IMR-90 (cell line): ENCODE results near the gene AIP. TPM values are rescaled to one million over a fixed set of nuclear protein-coding genes. Genes with fewer than 3 reads are reported as not detected.
A peak's percentile ranks its signal among the peaks of the same experiment; 100 is the strongest.

ENCODE experiments used
- ATAC-seq: fragments of 200-7000 bp; cut with Tn5 transposase; 2 replicates; pipeline ENCODE4 v1.9.1; 2020; ENCODE audit warnings: low read depth, mild to moderate bottlenecking, moderate library complexity
- BruUV-seq: library from RNA; stranded (reverse); fragments of 400-500 nt; replicated peaks from 2 replicates; lab custom pipeline; 2021; lab: Mats Ljungman, UMichigan
- CTCF ChIA-PET: fragments of 300-600 bp; formaldehyde crosslinking; extraction: SDS; loops from one replicate; lab custom pipeline; 2021; ENCODE audit warnings: antibody characterized with exemption; lab: Yijun Ruan, JAX
- POLR2A ChIA-PET: fragments of 300-600 bp; sonication (Branson Sonifier 250); formaldehyde crosslinking; loops from one replicate; lab custom pipeline; 2022; ENCODE audit warnings: antibody characterized with exemption; ENCODE audit not compliant: unreplicated experiment; lab: Charles Lee
- DNase-seq: peaks from one replicate; pipeline ENCODE4 v3.0.0; 2013
- H2AFZ ChIP-seq: replicated peaks from 2 replicates; pipeline ENCODE3; 2013; ENCODE audit warnings: low read length, mild to moderate bottlenecking; ENCODE audit not compliant: poor library complexity
- H2AK5ac ChIP-seq: 2 replicates; pipeline ENCODE4 v1.6.1; 2013; ENCODE audit warnings: low read depth, low read length, inconsistent platforms
- H2AK9ac ChIP-seq: replicated peaks from 2 replicates; pipeline ENCODE3; 2013; ENCODE audit warnings: mild to moderate bottlenecking, low read depth, low read length, moderate library complexity; ENCODE audit not compliant: poor library complexity
- H2BK120ac ChIP-seq: 2 replicates; pipeline ENCODE4 v1.6.1; 2013; ENCODE audit warnings: low read depth, low read length, inconsistent platforms
- H2BK15ac ChIP-seq: 3 replicates; pipeline ENCODE4 v1.6.1; 2013; ENCODE audit warnings: low read depth, low read length, inconsistent platforms
- H2BK20ac ChIP-seq: 2 replicates; pipeline ENCODE4 v1.6.1; 2013; ENCODE audit warnings: low read depth, mild to moderate bottlenecking, inconsistent platforms, low read length, moderate library complexity
- H2BK5ac ChIP-seq: 2 replicates; pipeline ENCODE4 v1.6.1; 2013; ENCODE audit warnings: mild to moderate bottlenecking, low read depth, low read length, inconsistent platforms; ENCODE audit not compliant: poor library complexity, severe bottlenecking
- H3K14ac ChIP-seq: replicated peaks from 2 replicates; pipeline ENCODE4 v1.6.1; 2013; ENCODE audit warnings: low read depth, low read length, inconsistent platforms
- H3K18ac ChIP-seq: 2 replicates; pipeline ENCODE4 v1.6.1; 2013; ENCODE audit warnings: low read depth, low read length, control low read depth
- H3K23ac ChIP-seq: 2 replicates; pipeline ENCODE4 v1.6.1; 2013; ENCODE audit warnings: low read depth, low read length, inconsistent platforms
- H3K27ac ChIP-seq: 2 replicates; pipeline ENCODE4 v1.5.1; 2013; ENCODE audit warnings: mild to moderate bottlenecking, control low read depth, low read length; ENCODE audit not compliant: insufficient read depth
- H3K27me3 ChIP-seq: 2 replicates; pipeline ENCODE4 v1.6.1; 2013; ENCODE audit warnings: low read length; ENCODE audit not compliant: control insufficient read depth, insufficient read depth
- H3K36me3 ChIP-seq: 2 replicates; pipeline ENCODE4 v1.6.1; 2013; ENCODE audit warnings: low read length, mixed read lengths; ENCODE audit not compliant: control insufficient read depth, insufficient read depth
- H3K4ac ChIP-seq: 2 replicates; pipeline ENCODE4 v1.6.1; 2013; ENCODE audit warnings: low read depth, low read length, inconsistent platforms
- H3K4me1 ChIP-seq: 2 replicates; pipeline ENCODE4 v1.6.1; 2013; ENCODE audit warnings: low read length, mixed read lengths; ENCODE audit not compliant: control insufficient read depth, insufficient read depth
- H3K4me2 ChIP-seq: 2 replicates; pipeline ENCODE4 v1.6.1; 2013; ENCODE audit warnings: low read depth, mild to moderate bottlenecking, control low read depth, low read length, moderate library complexity
- H3K4me3 ChIP-seq: 2 replicates; pipeline ENCODE4 v1.5.1; 2013; ENCODE audit warnings: low read depth, mild to moderate bottlenecking, control low read depth, low read length, moderate library complexity; ENCODE audit not compliant: insufficient read depth
- H3K56ac ChIP-seq: 2 replicates; pipeline ENCODE4 v1.6.1; 2013; ENCODE audit warnings: low read length, inconsistent platforms; ENCODE audit not compliant: insufficient read depth; ENCODE audit errors: extremely low read depth
- H3K79me1 ChIP-seq, 2 experiments: 2 replicates each; pipeline ENCODE4 v1.6.1; 2013; ENCODE audit warnings: low read length in 2 of 2, inconsistent platforms in 1 of 2, low read depth in 1 of 2
- H3K9ac ChIP-seq: 2 replicates; pipeline ENCODE4 v1.6.1; 2013; ENCODE audit warnings: low read depth, low read length, control low read depth
- H3K9me1 ChIP-seq: 2 replicates; pipeline ENCODE4 v1.6.1; 2013; ENCODE audit warnings: low read length, inconsistent platforms; ENCODE audit not compliant: insufficient read depth
- H3K9me3 ChIP-seq: 2 replicates; pipeline ENCODE4 v1.6.1; 2013; ENCODE audit warnings: low read length; ENCODE audit not compliant: control insufficient read depth, insufficient read depth
- H4K20me1 ChIP-seq: 2 replicates; pipeline ENCODE4 v1.6.1; 2013; ENCODE audit warnings: low read length, inconsistent platforms; ENCODE audit not compliant: insufficient read depth
- H4K5ac ChIP-seq: 2 replicates; pipeline ENCODE4 v1.6.1; 2013; ENCODE audit warnings: mild to moderate bottlenecking, low read depth, low read length, control low read depth
- H4K8ac ChIP-seq, 2 experiments: 2 replicates each; pipeline ENCODE4 v1.6.1; 2013; ENCODE audit warnings: low read depth in 2 of 2, low read length in 2 of 2, control low read depth in 1 of 2, inconsistent platforms in 1 of 2
- H4K91ac ChIP-seq: 2 replicates; pipeline ENCODE4 v1.6.1; 2013; ENCODE audit warnings: low read depth, low read length, inconsistent platforms; ENCODE audit not compliant: insufficient read depth
- BHLHE40 ChIP-seq: fragments of 150-350 bp; IDR thresholded peaks from 2 replicates; pipeline ENCODE4 v1.6.1; 2016; ENCODE audit warnings: mild to moderate bottlenecking, low read depth, low read length
- CHD1 ChIP-seq: IDR thresholded peaks from 2 replicates; pipeline ENCODE4 v1.6.1; 2012; ENCODE audit warnings: low read depth, low read length, improper control_type of control experiment
- FOS ChIP-seq: fragments of 150-350 bp; IDR thresholded peaks from 2 replicates; pipeline ENCODE4 v1.6.1; 2016; ENCODE audit warnings: low read depth, low read length
- MAFK ChIP-seq: IDR thresholded peaks from 2 replicates; pipeline ENCODE4 v1.6.1; 2012; ENCODE audit warnings: low read depth, low read length, improper control_type of control experiment
- MAZ ChIP-seq: IDR thresholded peaks from 2 replicates; pipeline ENCODE4 v1.6.1; 2012; ENCODE audit warnings: low read depth, mild to moderate bottlenecking, low read length, improper control_type of control experiment, moderate library complexity, borderline replicate concordance
- MXI1 ChIP-seq: IDR thresholded peaks from 2 replicates; pipeline ENCODE4 v1.6.1; 2012; ENCODE audit warnings: low read depth, mild to moderate bottlenecking, low read length, moderate library complexity, borderline replicate concordance
- POLR2A ChIP-seq: IDR thresholded peaks from 2 replicates; pipeline ENCODE4 v1.6.1; 2012; ENCODE audit warnings: mild to moderate bottlenecking, low read depth, low read length
- RAD21 ChIP-seq: IDR thresholded peaks from 2 replicates; pipeline ENCODE4 v1.6.1; 2012; ENCODE audit warnings: low read length, improper control_type of control experiment
- RCOR1 ChIP-seq: IDR thresholded peaks from 2 replicates; pipeline ENCODE4 v1.6.1; 2012; ENCODE audit warnings: mild to moderate bottlenecking, low read length, improper control_type of control experiment; ENCODE audit not compliant: insufficient replicate concordance
- RFX5 ChIP-seq: IDR thresholded peaks from 2 replicates; pipeline ENCODE4 v1.8.0; 2012; ENCODE audit warnings: low read depth, mild to moderate bottlenecking, low read length, moderate library complexity
- SMC3 ChIP-seq: fragments of 150-350 bp; IDR thresholded peaks from 2 replicates; pipeline ENCODE4 v1.6.1; 2016; ENCODE audit warnings: low read depth, mild to moderate bottlenecking, antibody characterized with exemption, low read length, moderate library complexity
- WGBS, 2 experiments: methylation state at CpG; one replicate each; pipeline versions ENCODE4 v1.1.5 to v1.1.7; 2013; ENCODE audit warnings: missing lambda C conversion rate in 2 of 2; ENCODE audit not compliant: insufficient read length in 1 of 2; ENCODE audit errors: extremely low coverage in 2 of 2; 5-methylcytosine and 5-hydroxymethylcytosine counted together
- dilution Hi-C: fragments of 300-500 bp; cut with HindIII; formaldehyde crosslinking; loops from one replicate; pipeline ENCODE4 v1.14.3; 2018; ENCODE audit warnings: low sequenced_read_pairs; ENCODE audit not compliant: unreplicated experiment
- in situ Hi-C: fragments of 300-500 bp; cut with MboI; formaldehyde crosslinking; loops from 3 replicates; pipeline ENCODE4 v1.14.3; 2019; ENCODE audit warnings: low sequenced_read_pairs, inconsistent platforms, mixed read lengths
- intact Hi-C: fragments of 100-400 bp; cut with micrococcal nuclease; formaldehyde crosslinking; loops from 2 replicates; pipeline ENCODE4 v1.10.0; 2022
- polyA plus RNA-seq, 3 experiments: library from polyadenylated mRNA; depleted of rRNA; stranded (reverse); fragments of >200 nt; gene quantifications; 2 replicates each; pipeline ENCODE4 v1.2.3, GENCODE V29; 2012; ENCODE audit warnings: low replicate concordance in 1 of 3
- total RNA-seq: library from RNA; depleted of rRNA; stranded (reverse); fragments of >200 nt; gene quantifications from 2 replicates; pipeline ENCODE4 v1.2.3, GENCODE V29; 2012
- TF ChIP-seq, protein P1 (sequence below): conservative IDR thresholded peaks from 2 replicates; pipeline ENCODE4 v1.5.1; 2012; ENCODE audit warnings: mild to moderate bottlenecking, low read depth, low read length, improper control_type of control experiment

AIP gene
- total and polyA plus RNA-seq, 2 of the 4 experiments (the other 2 are of a cell fraction), result 95.5 to 122 TPM

- Histone ChIP-seq H2AK5ac (peak overlapping the region; percentile 51), H2AK9ac (peak overlapping the region; percentile 89), H3K27me3 (no peaks in the 10 kb centered on the region), H4K20me1 (no peaks in the 10 kb centered on the region), H3K9me1 (peaks cover 4% of the 10 kb centered on the region), H3K4me3 (peak overlapping the region; percentile 23; the same call in 1 of the 2 replicates), H2AFZ (peak overlapping the region; percentile 85), H2BK5ac (peak overlapping the region; percentile 74), H2BK120ac (peak overlapping the region; percentile 37), H3K14ac (peak overlapping the region; percentile 25), H2BK15ac (no peak overlapping the region), H3K27ac (peak overlapping the region; percentile 65), H3K56ac (peak overlapping the region; percentile 65; the same call in 1 of the 2 replicates), H4K8ac (peak overlapping the region; percentile 63 to 91; a peak in 3 of 4 replicates), H3K23ac (peak overlapping the region; percentile 89; the same call in 1 of the 2 replicates), H3K4me1 (peaks cover 14% of the 10 kb centered on the region), H3K18ac (no peak overlapping the region; the same call in 1 of the 2 replicates), H3K9me3 (no peaks in the 10 kb centered on the region), H3K79me1 (peaks cover 4 to 42% of the 10 kb centered on the region in 2 experiments; a peak in 3 of 4 replicates), H3K36me3 (peaks cover 7% of the 10 kb centered on the region), H4K91ac (peak overlapping the region; percentile 36), H3K4me2 (peak overlapping the region; percentile 77), H2BK20ac (no peak overlapping the region; the same call in 1 of the 2 replicates), H3K4ac (peak overlapping the region; percentile 83), H3K9ac (peak overlapping the region; percentile 56), H4K5ac (peak overlapping the region; percentile 46)
- POLR2A ChIA-PET, result no interaction called here
- TF ChIP-seq CHD1, result no peak
- TF ChIP-seq RCOR1, result peak; percentile 65
- TF ChIP-seq MXI1, result peak; percentile 78
- peak; percentile 82 for TF ChIP-seq RAD21
- no peak for TF ChIP-seq RFX5
- peak; percentile 89 for TF ChIP-seq SMC3
- TF ChIP-seq FOS, result no peak
- peak; percentile 48; the same call in 1 of the 2 replicates for TF ChIP-seq MAZ
- TF ChIP-seq, protein P1, sequence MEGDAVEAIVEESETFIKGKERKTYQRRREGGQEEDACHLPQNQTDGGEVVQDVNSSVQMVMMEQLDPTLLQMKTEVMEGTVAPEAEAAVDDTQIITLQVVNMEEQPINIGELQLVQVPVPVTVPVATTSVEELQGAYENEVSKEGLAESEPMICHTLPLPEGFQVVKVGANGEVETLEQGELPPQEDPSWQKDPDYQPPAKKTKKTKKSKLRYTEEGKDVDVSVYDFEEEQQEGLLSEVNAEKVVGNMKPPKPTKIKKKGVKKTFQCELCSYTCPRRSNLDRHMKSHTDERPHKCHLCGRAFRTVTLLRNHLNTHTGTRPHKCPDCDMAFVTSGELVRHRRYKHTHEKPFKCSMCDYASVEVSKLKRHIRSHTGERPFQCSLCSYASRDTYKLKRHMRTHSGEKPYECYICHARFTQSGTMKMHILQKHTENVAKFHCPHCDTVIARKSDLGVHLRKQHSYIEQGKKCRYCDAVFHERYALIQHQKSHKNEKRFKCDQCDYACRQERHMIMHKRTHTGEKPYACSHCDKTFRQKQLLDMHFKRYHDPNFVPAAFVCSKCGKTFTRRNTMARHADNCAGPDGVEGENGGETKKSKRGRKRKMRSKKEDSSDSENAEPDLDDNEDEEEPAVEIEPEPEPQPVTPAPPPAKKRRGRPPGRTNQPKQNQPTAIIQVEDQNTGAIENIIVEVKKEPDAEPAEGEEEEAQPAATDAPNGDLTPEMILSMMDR, result peak; percentile 94
- no peak for TF ChIP-seq BHLHE40
- no peak for TF ChIP-seq MAFK
- TF ChIP-seq POLR2A, result no peak
- CTCF ChIA-PET, result no interaction called here
- dilution Hi-C loops, result no loop called here
- no TSS peak for BruUV-seq
- in situ Hi-C loops, result no loop called here
- 0% methylated on average over 1 of the region's 17 CpGs; no CpG with 5 or more reads in 1 of the 2 experiments for WGBS, 2 experiments
- ATAC-seq (peak; percentile 43), DNase-seq (peak; percentile 78)
- intact Hi-C loops, result loop anchor here (1.0 to 2.0 kb wide), 2 partner anchors 62 to 159 kb away; partner anchors contain the start of gene CORO1B
These were observed 23.0 kb downstream of the AIP start for GRCh38 chr11:67505605-67506396.
